ENCODE data around the gene KDM6A.
"Not testable (repeated sequence)": the region's sequence is repeated elsewhere in the genome, so short reads cannot be mapped to it uniquely, and the experiment has no call there.

- TF ChIP-seq CTCF, POLR2A (IDR thresholded peaks at IDR 0.05): not testable (repeated sequence)
Observed at GRCh38 chrX:45059906-45060305, 186.9 kb downstream of the KDM6A start.

Data from esophagus squamous epithelium (tissue), 4 donors.